ENCODE data around the gene IGF1R. TPM values are rescaled to one million over a fixed set of nuclear protein-coding genes. Genes with fewer than 3 reads are reported as not detected.
A peak's percentile ranks its signal among the peaks of the same experiment; 100 is the strongest.

Gene IGF1R
- total RNA-seq (2014; rRNA removed) = 3.8 and 15.8 TPM in 2 replicates
- Bru-seq, nascent RNA = percentile 72 among the genes with signal in this experiment
- BruChase-seq, experiment 1, labeled RNA remaining after a 6-hour chase = percentile 64 among the genes with signal in this experiment
- BruChase-seq, experiment 2, labeled RNA remaining after a 2-hour chase = percentile 65 among the genes with signal in this experiment
- long read RNA-seq, full-length matches to known transcripts = 2 of 26 reads
- long read RNA-seq, partial matches to known transcripts = 6 of 26 reads
- long read RNA-seq, other reads (novel, unspliced or antisense) = 18 of 26 reads

DNA sequence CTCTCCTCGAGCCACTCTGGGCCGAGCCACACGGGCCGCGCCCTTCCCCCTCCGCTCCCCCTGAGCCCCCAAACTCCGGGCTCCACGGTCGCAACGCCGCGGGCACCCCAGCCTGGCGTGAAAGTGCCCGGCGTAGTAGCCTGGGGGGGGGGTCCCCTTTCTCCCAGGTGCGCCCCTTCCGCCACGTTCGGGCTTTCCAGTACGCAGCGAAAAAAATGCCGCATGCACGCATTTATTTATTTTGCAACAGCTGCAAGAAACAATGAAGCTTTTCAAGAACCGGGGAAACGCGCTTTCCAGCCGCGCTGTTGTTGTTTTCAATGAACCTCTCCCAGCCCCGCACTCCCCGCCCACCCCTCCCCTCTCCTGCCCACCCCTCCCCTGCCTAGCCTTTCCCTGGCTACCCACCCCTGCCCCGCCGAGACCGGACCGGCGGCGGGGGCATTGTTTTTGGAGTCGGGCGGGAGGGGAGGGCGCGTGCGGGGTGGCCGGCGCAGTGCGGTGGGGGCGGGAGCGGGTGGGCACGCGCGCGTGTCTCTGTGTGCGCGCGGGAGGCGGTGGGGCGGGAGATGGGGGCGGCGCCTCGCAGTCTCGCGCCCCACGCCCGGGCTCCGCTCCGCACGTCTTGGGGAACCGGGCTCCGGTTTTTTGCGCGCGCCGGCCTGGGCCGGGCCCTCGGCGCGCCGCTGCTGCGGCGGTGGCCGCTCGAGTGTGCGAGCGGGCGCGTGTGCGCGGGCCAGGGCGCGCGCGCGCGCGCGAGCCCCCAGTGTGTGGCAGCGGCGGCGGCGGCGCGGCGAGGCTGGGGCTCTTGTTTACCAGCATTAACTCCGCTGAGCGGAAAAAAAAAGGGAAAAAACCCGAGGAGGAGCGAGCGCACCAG, at the start of gene IGF1R:
Gene IGF1R (plus strand): TSS at position 766 of the 880 bp plus-strand sequence. CDS start 1,043 bp downstream, outside the sequence.
- H3K4me3 ChIP-seq (ENCODE audit: low read length) = peak within 1 kb of the TSS; percentile 84
- H4K20me1 ChIP-seq (ENCODE audit: low read length) = no peaks in the 10 kb centered on the region
- ATAC-seq = peak; percentile 36
- no peaks in the 10 kb centered on the region for H3K9me3 ChIP-seq (ENCODE audit: low read length)
- BruUV-seq (replicated peaks) = no TSS peak
- intact Hi-C loops (cut with micrococcal nuclease) = loop anchor here (1.0 to 5.0 kb wide), 3 partner anchors 131 to 206 kb away; no protein-coding TSS in a partner anchor
- H3K79me2 ChIP-seq (ENCODE audit: low read length) = peaks cover 37% of the 10 kb centered on the region
- ChIA-PET CTCF (interaction anchor here (0.7 to 1.0 kb wide), 3 partner anchors 121 to 226 kb away, joined by 3 to 4 read pairs (median 4); no protein-coding TSS in a partner anchor), POLR2A (ENCODE audit: unreplicated experiment) (no interaction called here)
- peak; percentile 93 for DNase-seq
- TF ChIP-seq, protein P1, sequence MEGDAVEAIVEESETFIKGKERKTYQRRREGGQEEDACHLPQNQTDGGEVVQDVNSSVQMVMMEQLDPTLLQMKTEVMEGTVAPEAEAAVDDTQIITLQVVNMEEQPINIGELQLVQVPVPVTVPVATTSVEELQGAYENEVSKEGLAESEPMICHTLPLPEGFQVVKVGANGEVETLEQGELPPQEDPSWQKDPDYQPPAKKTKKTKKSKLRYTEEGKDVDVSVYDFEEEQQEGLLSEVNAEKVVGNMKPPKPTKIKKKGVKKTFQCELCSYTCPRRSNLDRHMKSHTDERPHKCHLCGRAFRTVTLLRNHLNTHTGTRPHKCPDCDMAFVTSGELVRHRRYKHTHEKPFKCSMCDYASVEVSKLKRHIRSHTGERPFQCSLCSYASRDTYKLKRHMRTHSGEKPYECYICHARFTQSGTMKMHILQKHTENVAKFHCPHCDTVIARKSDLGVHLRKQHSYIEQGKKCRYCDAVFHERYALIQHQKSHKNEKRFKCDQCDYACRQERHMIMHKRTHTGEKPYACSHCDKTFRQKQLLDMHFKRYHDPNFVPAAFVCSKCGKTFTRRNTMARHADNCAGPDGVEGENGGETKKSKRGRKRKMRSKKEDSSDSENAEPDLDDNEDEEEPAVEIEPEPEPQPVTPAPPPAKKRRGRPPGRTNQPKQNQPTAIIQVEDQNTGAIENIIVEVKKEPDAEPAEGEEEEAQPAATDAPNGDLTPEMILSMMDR (conservative IDR thresholded peaks at IDR 0.05; ENCODE audit: low read depth, low read length) = no peak
- no peak for TF ChIP-seq EZH2phosphoT487 (IDR thresholded peaks at IDR 0.05; ENCODE audit: borderline replicate concordance, low read length)
- TF ChIP-seq EZH2 (IDR thresholded peaks at IDR 0.05; ENCODE audit: low read length, unreplicated experiment) = no peak
- H3K27me3 ChIP-seq (ENCODE audit: low read length) = peaks cover 75% of the 10 kb centered on the region
- peak within 1 kb of the TSS; percentile 92 for H3K4me2 ChIP-seq (ENCODE audit: low read length)
- no peaks in the 10 kb centered on the region for H3K9me2 ChIP-seq (replicated peaks; ENCODE audit: low read length)
- H3K36me3 ChIP-seq (ENCODE audit: low read depth, low read length) = no peaks in the 10 kb centered on the region
- peak within 1 kb of the TSS; percentile 83 for H2AFZ ChIP-seq (ENCODE audit: low read length)
- peak within 1 kb of the TSS; percentile 69 for H3K9ac ChIP-seq (ENCODE audit: low read length)
- no peaks in the 10 kb centered on the region for H3F3A ChIP-seq (ENCODE audit: low read length, unreplicated experiment)
- H3K27ac ChIP-seq (ENCODE audit: low read length) = no peak within 1 kb of the TSS
- no peaks in the 10 kb centered on the region for H3K4me1 ChIP-seq (ENCODE audit: insufficient read depth, low read length)

DNA sequence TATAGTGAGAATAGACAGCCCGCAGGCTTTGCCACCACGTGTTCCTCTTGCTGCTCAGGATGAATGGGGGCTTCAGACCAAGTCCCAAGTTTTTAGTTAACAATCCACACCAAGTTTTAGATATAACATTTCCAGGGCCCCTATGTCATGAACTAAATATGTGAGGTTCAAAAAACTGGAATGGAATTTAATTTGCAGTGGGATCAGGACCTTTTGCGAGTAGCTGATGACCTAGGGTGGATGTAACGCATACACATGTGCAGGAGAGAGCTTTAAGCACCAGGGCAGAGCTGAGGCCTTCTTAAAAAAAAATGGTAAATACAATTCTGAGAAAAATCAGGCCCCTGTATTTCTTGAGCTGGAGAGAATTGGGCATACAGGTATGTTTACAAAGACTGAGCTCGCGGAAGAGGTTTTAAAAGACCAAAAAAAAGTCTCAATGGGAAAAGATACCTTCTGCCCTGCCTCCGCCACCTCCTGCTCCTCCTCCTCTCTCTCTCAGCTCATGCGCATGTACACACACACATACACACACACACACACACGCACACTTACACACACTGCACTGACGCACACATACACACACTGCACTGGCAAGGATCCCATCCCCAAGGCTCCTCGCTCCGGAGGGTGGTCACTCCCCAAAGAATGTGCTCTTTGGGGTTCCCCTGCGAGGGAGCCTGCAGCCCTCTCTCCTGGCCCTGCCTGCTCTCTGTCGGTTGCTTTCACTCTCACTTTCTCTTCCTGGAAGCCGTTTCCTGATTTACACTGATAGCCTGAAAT, 48.2 kb upstream of the IGF1R start:
- Histone ChIP-seq H3K9me3 (ENCODE audit: low read length) (no peaks in the 10 kb centered on the region), H3K27me3 (ENCODE audit: low read length) (peaks cover 46% of the 10 kb centered on the region), H3K9me2 (replicated peaks; ENCODE audit: low read length) (no peaks in the 10 kb centered on the region), H2AFZ (ENCODE audit: low read length) (peak overlapping the region; percentile 33), H3K4me2 (ENCODE audit: low read length) (peak overlapping the region; percentile 71), H3K4me1 (ENCODE audit: insufficient read depth, low read length) (no peaks in the 10 kb centered on the region), H3K36me3 (ENCODE audit: low read depth, low read length) (no peaks in the 10 kb centered on the region), H3K79me2 (ENCODE audit: low read length) (no peaks in the 10 kb centered on the region), H3K27ac (ENCODE audit: low read length) (no peak overlapping the region), H3K4me3 (ENCODE audit: low read length) (peak overlapping the region; percentile 58), H3K9ac (ENCODE audit: low read length) (no peak overlapping the region), H4K20me1 (ENCODE audit: low read length) (no peaks in the 10 kb centered on the region), H3F3A (ENCODE audit: low read length, unreplicated experiment) (no peaks in the 10 kb centered on the region)
- DNase-seq = no peak
- no TSS peak for BruUV-seq (replicated peaks)
- ChIA-PET CTCF (no interaction called here), POLR2A (ENCODE audit: unreplicated experiment) (no interaction called here)
- intact Hi-C loops (cut with micrococcal nuclease) = no loop called here
- ATAC-seq = peak; percentile 57
- TF ChIP-seq, protein P1 (conservative IDR thresholded peaks at IDR 0.05; ENCODE audit: low read depth, low read length) = no peak
- TF ChIP-seq EZH2phosphoT487 (IDR thresholded peaks at IDR 0.05; ENCODE audit: borderline replicate concordance, low read length) = no peak
- TF ChIP-seq EZH2 (IDR thresholded peaks at IDR 0.05; ENCODE audit: low read length, unreplicated experiment) = no peak
